Hematopoietic multipotent progenitor cell treated with erythropoietin and hydrocortisone succinate and interleukin-3 and kit ligand, for 15 days (in vitro differentiated cells): ENCODE data around the gene SRGAP1.
"Not testable (repeated sequence)": the region's sequence is repeated elsewhere in the genome, so short reads cannot be mapped to it uniquely, and the experiment has no call there.

Experiments
- DNase-seq: peaks from one replicate; pipeline ENCODE4 v3.0.0-alpha.2; 2015; ENCODE audit warnings: low spot score

SRGAP1 gene

GRCh38 chr12:64053117-64053516 lies 208.6 kb downstream of the SRGAP1 start:
- no peak for DNase-seq

GRCh38 chr12:64054079-64054520 lies 209.6 kb downstream of the SRGAP1 start:
- DNase-seq, result no peak

GRCh38 chr12:64056741-64057140 lies 212.2 kb downstream of the SRGAP1 start:
- no peak for DNase-seq

GRCh38 chr12:64057706-64058105 lies 213.2 kb downstream of the SRGAP1 start:
- no peak for DNase-seq

GRCh38 chr12:64058541-64059265 lies 214.2 kb downstream of the SRGAP1 start:
- no peak for DNase-seq

GRCh38 chr12:64059685-64060084 lies 215.2 kb downstream of the SRGAP1 start:
- DNase-seq, result no peak

GRCh38 chr12:64061868-64062375 lies 217.4 kb downstream of the SRGAP1 start:
- DNase-seq, result no peak

GRCh38 chr12:64063121-64063520 lies 218.6 kb downstream of the SRGAP1 start:
- no peak for DNase-seq

GRCh38 chr12:64064240-64064639 lies 219.7 kb downstream of the SRGAP1 start:
- DNase-seq, result no peak

GRCh38 chr12:64064706-64065105 lies 220.2 kb downstream of the SRGAP1 start:
- no peak for DNase-seq

- no peak for DNase-seq
These were observed 221.5 kb downstream of the SRGAP1 start for GRCh38 chr12:64065881-64066451.

GRCh38 chr12:64066776-64067175 lies 222.3 kb downstream of the SRGAP1 start:
- no peak for DNase-seq

GRCh38 chr12:64070454-64070853 lies 226.0 kb downstream of the SRGAP1 start:
- no peak for DNase-seq

- DNase-seq, result no peak
These were observed 228.5 kb downstream of the SRGAP1 start for GRCh38 chr12:64072916-64073575.

GRCh38 chr12:64076565-64076964 lies 232.1 kb downstream of the SRGAP1 start:
- DNase-seq, result not testable (repeated sequence)

GRCh38 chr12:64077922-64078321 lies 233.4 kb downstream of the SRGAP1 start:
- DNase-seq, result no peak

- no peak for DNase-seq
These were observed 236.0 kb downstream of the SRGAP1 start for GRCh38 chr12:64080319-64081007.

GRCh38 chr12:64081008-64081404 lies 236.5 kb downstream of the SRGAP1 start:
- DNase-seq, result no peak

- no peak for DNase-seq
These were observed 237.6 kb downstream of the SRGAP1 start for GRCh38 chr12:64082116-64082515.

GRCh38 chr12:64082866-64083268 lies 238.4 kb downstream of the SRGAP1 start:
- DNase-seq, result no peak

- no peak for DNase-seq
These were observed 239.0 kb downstream of the SRGAP1 start for GRCh38 chr12:64083285-64084210.
